HG02943 (cell line): ENCODE data around the gene MYH10.

ENCODE experiments used
- ATAC-seq: cut with Tn5 transposase; IDR thresholded peaks from one replicate; pipeline ENCODE4 v1.9.1; 2021; ENCODE audit warnings: mild to moderate bottlenecking, low read depth, moderate library complexity; ENCODE audit not compliant: unreplicated experiment

MYH10 gene

DNA sequence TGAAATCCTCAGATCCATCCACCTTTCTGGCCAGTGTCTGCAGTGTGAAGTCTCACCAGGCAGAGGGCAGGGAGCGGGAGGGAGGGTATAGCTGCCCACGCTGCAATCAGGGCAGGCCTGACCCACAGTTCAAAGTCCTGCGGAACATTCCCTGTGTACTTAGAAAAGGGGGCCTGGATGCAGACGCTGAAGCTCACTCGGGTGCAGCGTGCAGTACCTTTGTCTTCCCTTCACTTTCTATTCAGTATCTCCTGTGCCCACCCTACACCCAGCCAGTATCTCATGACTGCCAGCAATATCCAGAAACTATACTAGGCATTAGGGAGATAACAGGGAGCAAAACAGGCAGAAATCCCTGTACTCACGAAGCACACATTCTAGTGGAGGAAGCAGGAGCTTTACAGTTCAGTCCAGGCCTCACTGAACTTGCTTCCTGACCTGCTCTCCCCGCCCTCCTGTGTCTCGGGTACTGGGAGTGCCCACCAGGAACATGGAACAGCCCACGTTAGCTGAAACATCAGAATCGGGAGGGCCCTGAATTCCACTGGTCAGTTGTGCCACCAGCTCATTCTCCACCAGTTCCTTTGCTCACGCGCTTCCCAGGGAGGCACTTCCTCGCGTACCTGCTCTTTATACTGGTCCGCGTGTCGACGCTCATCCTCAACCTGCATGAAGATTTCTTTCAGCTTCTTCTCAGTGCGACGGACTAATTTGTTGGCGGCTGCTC lies 152.6 kb downstream of the MYH10 start:
- no peak for ATAC-seq

- ATAC-seq = no peak
Observed at GRCh38 chr17:8477171-8477570, 153.4 kb downstream of the MYH10 start.

- ATAC-seq = no peak
Observed at GRCh38 chr17:8476741-8477140, 153.8 kb downstream of the MYH10 start.

GRCh38 chr17:8475781-8476180 lies 154.7 kb downstream of the MYH10 start:
- ATAC-seq = no peak

DNA sequence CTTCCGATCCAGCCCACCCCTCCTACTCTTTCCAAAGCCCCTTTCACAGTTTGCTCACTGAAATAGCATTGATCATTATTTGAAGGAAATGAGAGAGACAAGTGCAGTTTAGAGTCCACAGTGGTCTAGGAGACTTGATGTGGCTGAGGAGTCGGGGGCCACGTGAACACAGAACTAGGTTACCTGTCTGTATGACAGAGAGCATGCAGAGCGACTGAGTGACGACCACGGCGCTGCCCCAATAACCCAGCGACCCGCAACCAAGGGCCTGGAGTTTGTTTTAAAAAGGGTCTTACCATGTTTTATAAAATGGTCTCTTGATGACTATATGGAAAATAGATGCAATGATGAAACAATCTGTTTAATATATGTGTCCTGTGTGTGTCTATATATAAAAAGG lies 155.3 kb downstream of the MYH10 start:
- ATAC-seq = no peak

- ATAC-seq = no peak
Observed at GRCh38 chr17:8474826-8475225, 155.7 kb downstream of the MYH10 start.

DNA sequence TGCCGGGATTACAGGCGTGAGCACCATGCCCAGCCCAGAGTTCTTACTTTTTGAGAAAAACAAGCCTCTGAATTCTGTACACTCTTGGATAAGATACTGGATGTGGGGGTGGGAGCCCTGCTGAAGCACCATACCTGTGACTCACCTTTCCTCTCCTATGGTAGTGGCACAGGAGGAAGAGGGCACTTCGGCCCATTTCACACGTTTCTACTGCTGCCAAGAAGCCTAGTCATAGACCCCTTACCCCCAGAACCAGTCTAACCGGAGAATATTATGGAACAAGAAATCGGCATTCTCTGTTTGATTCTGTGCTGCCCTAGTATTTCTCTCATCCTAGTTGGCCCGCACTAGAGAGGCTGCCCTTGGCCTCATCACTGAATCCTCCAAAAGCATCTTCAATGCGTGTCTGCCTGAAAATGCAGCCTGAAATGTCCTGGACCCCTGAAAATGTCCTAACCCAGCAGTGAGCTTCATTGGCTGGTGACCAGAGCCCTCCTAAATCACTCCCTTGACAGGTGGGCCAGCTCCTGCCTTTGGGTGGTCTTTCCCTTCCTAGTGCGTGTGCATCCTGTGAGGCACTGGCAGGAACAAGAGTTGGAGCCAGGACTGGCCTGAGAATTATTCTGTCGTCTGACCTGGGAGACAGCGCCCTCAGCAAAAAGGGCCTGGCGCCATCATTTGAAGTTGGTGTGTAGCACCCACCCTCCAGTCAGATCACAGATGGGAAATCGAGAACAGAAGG lies 156.9 kb downstream of the MYH10 start:
- ATAC-seq = no peak

DNA sequence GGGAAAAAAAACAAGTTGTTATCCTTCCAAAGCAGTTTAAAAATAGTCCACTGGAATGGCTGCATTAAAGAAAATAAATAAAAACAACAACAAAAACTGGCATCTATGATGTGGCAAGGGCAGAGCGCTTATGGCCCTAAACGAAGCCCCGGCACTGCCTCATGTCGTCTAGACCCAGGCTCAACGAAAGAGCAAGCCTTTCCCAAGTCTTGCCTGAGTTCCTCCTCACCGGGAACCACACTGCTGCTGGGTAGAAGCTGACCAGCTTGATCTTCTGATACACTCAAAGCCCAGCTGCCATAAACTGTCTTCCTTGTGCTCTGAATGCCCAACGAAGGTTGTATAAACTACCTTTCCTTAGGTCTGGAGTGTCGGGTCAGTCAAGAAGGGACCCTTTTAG lies 157.9 kb downstream of the MYH10 start:
- no peak for ATAC-seq

DNA sequence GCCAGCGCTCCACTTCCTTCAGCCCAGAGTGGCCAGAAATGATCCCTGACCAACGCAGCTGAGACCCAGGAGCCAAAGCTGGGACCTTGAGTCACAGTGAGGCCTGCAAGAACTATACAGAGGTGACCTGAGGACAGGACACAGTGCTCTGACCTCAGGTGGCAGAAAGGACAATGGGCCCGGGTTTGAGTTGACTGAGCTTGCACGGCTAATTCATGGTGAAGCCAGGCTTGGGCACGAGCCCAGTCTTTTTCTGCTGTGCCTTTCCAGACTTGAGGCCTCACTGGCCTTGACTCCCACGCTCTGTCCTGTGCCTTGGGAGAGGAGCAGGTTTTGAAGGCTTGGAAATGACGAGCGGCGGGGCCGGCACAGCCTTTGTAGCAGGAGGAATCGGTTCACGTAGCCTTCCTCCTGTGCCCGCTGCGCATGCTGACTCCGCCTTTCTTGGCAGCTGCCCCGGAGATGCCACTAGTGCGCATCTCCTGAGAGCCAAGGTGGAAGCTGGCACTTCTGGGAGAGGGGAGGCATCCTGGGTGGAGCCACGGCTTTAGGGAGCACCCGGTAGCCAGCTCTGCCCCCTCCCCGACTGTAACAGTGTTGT lies 160.0 kb downstream of the MYH10 start:
- no peak for ATAC-seq

DNA sequence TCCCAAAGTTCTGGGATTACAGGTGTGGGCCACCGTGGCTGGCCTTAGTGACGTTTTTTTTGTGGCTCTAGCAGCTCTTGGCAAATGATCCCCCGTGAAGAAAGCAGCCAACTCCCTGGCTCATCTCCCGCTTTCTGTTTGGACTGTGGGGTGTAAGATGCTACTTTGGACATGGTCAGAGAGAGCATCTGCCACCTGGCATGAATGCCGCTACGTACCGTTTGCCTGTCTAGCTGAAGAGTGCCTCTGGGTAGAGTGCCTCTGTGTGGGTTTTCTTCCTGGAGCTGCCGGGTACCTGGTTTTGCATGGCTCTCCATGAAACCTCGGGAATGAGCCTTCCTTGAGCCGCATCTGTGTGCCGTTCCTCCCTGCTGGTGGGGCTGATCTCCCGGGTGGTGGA lies 160.6 kb downstream of the MYH10 start:
- ATAC-seq = no peak

DNA sequence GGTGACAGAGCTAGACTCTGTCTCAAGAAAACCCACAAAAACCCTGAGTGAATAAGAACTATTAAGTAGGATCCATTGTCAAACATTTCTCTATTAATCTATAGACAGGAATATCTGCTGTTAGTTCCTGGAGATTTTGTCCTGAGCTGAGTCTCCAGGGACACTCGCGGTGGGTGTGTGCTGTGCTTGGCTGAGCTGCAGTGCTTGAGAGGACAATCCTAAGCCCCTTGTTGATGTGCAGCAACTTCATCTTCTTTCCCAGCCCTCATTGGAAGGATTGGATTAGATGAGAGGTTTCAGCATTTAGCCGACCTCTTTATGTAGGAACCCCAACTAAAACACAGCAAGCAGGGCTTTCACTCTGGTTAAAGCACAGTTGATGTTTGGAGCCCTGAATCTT lies 161.5 kb downstream of the MYH10 start:
- no peak for ATAC-seq

DNA sequence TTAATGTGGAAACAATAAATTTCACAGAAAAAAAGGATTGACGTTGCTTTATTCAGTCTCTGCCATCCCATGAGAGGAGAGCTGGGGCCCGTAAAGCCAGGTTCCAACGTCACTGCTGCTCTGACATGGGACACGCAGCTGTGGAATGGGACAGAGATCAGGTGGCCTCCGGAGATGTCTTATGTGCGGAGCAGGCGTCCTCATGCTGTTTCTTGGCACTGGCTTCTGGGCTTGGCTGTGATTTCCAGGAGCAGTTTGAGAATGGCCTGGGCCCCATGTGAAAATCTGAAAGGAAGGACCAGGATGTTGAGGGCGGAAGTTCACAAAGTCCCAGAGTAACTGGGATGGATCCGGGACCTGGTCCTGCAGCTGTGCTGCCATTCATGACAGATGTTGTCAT lies 162.4 kb downstream of the MYH10 start:
- ATAC-seq = no peak

- no peak for ATAC-seq
Observed at GRCh38 chr17:8467527-8467926, 163.0 kb downstream of the MYH10 start.

DNA sequence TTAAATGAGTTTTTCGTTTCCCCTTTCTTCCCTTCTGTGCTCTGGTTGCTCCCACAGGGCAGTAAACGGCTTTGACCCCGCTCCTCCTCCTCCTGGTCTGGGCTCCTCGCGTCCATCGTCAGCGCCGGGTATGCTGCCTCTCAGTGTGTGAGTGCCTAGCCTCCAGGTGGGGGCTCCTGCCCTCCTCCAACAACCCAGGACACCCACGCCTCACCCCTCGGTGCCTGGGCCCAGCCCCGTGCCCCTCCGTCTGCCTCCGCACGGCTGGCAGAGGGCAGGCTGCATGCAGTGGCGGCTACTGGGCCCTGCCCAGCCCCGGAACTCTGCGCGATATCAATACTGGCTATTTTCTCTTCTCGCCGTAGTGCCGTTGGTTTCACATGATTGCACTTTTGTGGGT lies 163.7 kb downstream of the MYH10 start:
- no peak for ATAC-seq

- ATAC-seq = no peak
Observed at GRCh38 chr17:8466456-8466855, 164.1 kb downstream of the MYH10 start.

GRCh38 chr17:8465759-8466158 lies 164.8 kb downstream of the MYH10 start:
- no peak for ATAC-seq

GRCh38 chr17:8465356-8465755 lies 165.2 kb downstream of the MYH10 start:
- no peak for ATAC-seq

DNA sequence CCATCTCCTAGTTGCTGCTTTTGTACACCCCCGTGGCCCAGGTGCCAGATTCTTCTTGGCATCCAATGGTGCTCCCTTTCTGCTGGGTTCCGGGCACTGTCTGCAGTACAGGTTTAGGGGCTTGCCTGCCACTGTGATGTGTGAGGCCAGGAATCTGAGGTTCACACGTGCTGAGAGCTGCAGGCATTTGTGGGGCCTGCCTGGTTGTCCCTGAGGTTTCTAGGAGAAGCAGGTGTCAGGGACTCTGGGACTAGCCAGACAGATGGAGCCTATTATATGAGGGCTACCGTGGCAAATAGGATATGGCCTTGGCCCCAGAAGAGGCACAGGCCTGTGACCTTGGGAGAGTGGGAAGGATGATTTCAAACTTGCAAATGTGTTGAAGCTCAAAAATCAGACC lies 165.6 kb downstream of the MYH10 start:
- no peak for ATAC-seq

- ATAC-seq = no peak
Observed at GRCh38 chr17:8463099-8463498, 167.4 kb downstream of the MYH10 start.

DNA sequence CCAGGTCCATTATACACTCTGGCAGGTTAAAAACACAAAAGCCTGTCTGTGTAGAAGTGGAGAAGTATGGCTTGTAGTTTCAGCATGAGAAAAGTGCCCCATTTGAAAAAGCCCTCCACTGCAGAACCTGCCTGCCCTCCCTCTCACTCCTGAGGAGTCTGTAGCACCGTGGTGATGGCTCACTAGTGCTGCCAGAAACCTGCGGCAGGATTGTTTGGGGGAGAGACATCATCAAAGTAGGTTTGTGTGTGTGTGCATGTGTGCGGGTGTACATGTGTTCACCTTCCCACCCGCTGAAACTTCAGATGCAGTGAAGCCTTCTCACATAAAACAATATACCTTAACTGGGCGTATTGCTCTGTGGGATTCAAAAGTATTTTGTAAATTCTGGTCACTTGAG lies 168.0 kb downstream of the MYH10 start:
- no peak for ATAC-seq

- no peak for ATAC-seq
Observed at GRCh38 chr17:8459831-8460230, 170.7 kb downstream of the MYH10 start.

GRCh38 chr17:8459107-8459506 lies 171.4 kb downstream of the MYH10 start:
- ATAC-seq = no peak
